Neural cell (in vitro differentiated cells): ENCODE results near the gene UBE3A.

Experiments used
- CTCF ChIP-seq: fragments of 450-650 bp; IDR thresholded peaks from 2 replicates; pipeline ENCODE4 v1.5.1; 2014; ENCODE audit warnings: antibody characterized with exemption, mild to moderate bottlenecking, moderate library complexity; ENCODE audit not compliant: poor library complexity, severe bottlenecking
- EP300 ChIP-seq: fragments of 450-650 bp; conservative IDR thresholded peaks from 2 replicates; pipeline ENCODE4 v1.6.1; 2014; ENCODE audit warnings: antibody characterized with exemption, mild to moderate bottlenecking, moderate library complexity; ENCODE audit not compliant: poor library complexity, severe bottlenecking
- EZH2 ChIP-seq: fragments of 200-600, 300-800 bp; shearing (Covaris generic), sonication (generic); IDR thresholded peaks from 2 replicates; pipeline ENCODE4 v1.6.1; 2014; ENCODE audit warnings: antibody characterized with exemption, low read length, borderline replicate concordance, mild to moderate bottlenecking; ENCODE audit not compliant: insufficient read depth, poor library complexity, severe bottlenecking
- POLR2AphosphoS5 ChIP-seq: IDR thresholded peaks from 2 replicates; pipeline ENCODE4 v1.6.1; 2012
- RAD21 ChIP-seq: fragments of 450-650 bp; conservative IDR thresholded peaks from 2 replicates; pipeline ENCODE4 v1.6.1; 2014; ENCODE audit warnings: antibody characterized with exemption, mild to moderate bottlenecking, moderate library complexity
- TF ChIP-seq, protein P1 (sequence below): IDR thresholded peaks from 2 replicates; pipeline ENCODE4 v1.6.1; 2012; ENCODE audit warnings: borderline replicate concordance

DNA sequence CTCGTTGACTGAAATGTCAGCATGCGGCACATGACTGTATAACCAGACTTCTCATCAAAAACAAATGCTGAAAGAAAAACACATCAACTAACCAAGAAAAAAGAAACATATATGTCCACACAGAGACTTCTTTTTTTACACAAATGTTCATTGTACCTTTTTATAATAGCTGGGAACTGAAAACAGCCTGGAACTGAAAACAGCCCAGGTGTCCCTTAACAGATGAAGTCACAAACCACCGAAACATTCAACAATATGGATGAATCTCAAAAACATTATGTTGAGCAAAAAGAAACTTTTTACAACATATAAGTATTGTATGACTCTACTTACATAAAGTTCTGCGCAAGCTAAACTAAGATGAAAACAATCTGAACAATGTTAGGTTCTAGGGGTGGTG is 20.6 kb downstream of the UBE3A start:
- TF ChIP-seq EP300 (no peak), CTCF (no peak), EZH2 (no peak), RAD21 (no peak), POLR2AphosphoS5 (no peak)
- TF ChIP-seq, protein P1, sequence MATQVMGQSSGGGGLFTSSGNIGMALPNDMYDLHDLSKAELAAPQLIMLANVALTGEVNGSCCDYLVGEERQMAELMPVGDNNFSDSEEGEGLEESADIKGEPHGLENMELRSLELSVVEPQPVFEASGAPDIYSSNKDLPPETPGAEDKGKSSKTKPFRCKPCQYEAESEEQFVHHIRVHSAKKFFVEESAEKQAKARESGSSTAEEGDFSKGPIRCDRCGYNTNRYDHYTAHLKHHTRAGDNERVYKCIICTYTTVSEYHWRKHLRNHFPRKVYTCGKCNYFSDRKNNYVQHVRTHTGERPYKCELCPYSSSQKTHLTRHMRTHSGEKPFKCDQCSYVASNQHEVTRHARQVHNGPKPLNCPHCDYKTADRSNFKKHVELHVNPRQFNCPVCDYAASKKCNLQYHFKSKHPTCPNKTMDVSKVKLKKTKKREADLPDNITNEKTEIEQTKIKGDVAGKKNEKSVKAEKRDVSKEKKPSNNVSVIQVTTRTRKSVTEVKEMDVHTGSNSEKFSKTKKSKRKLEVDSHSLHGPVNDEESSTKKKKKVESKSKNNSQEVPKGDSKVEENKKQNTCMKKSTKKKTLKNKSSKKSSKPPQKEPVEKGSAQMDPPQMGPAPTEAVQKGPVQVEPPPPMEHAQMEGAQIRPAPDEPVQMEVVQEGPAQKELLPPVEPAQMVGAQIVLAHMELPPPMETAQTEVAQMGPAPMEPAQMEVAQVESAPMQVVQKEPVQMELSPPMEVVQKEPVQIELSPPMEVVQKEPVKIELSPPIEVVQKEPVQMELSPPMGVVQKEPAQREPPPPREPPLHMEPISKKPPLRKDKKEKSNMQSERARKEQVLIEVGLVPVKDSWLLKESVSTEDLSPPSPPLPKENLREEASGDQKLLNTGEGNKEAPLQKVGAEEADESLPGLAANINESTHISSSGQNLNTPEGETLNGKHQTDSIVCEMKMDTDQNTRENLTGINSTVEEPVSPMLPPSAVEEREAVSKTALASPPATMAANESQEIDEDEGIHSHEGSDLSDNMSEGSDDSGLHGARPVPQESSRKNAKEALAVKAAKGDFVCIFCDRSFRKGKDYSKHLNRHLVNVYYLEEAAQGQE, result no peak
